HG02852 (cell line): ENCODE results near the gene DIRAS2.

Experiments
- ATAC-seq: cut with Tn5 transposase; IDR thresholded peaks from one replicate; pipeline ENCODE4 v1.9.1; 2021; ENCODE audit warnings: mild to moderate bottlenecking, moderate library complexity; ENCODE audit not compliant: unreplicated experiment

DIRAS2 gene

GRCh38 chr9:90613502-90613901 is 29.1 kb downstream of the DIRAS2 start:
- ATAC-seq, result no peak

DNA sequence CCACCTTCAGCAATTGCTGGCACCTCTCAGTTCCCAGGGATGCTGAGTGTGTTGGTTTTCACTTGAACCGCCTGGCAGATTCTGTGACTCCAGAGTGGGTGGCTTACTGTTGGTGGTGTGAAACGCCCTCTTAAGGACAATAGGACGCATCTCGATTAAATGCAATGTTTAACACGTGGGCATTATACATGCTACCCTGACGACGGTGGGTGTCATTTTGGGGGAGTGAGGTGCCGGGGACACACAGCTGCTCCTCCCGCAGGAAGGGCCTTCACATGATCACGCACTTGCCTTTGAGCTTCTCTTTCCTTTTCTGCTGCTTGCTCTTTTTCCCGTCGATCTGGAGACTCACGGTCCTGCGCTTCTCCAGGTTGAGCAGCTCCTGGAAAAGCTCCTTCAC is 29.7 kb downstream of the DIRAS2 start:
- ATAC-seq, result no peak

DNA sequence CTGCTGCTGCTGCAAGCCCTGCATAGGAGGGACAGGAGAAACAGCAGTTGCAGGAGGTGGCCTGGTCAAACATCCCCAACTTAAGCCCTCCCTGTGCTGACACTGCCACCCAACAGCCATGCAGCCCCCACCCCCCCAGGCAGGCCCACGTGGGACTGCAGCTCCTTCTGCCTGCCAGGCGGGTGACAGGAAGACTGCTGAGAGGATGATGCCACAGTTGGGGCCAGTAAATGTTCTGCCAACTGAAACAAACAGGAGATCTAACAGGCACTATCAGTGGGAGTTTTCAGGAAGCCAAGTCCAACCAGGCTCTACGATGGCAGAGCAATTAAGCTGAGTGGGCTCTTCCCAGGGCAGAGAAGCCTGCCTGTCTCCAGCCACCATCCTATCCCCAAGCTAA is 31.1 kb downstream of the DIRAS2 start:
- ATAC-seq, result no peak

DNA sequence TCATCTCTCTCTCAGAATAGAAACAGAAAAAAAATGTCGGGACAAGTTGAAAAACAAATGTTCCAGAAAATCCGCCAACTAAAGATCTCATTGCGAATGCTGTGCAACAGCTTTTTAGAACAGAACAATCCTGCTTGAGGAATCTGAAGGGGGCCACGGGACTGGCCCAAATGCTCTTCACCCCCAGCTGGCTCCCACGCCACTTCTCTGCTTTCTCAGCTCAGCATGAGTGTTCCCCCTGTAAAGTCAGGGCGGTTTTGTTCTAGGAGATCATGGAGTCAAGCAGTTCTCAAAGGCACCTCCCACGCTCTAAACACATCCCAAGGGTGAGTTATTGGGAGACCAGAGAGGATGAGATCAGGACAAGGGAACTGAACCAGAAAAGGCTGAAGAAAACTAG is 31.5 kb downstream of the DIRAS2 start:
- ATAC-seq, result no peak

GRCh38 chr9:90607701-90608516 is 34.7 kb downstream of the DIRAS2 start:
- ATAC-seq, result no peak

DNA sequence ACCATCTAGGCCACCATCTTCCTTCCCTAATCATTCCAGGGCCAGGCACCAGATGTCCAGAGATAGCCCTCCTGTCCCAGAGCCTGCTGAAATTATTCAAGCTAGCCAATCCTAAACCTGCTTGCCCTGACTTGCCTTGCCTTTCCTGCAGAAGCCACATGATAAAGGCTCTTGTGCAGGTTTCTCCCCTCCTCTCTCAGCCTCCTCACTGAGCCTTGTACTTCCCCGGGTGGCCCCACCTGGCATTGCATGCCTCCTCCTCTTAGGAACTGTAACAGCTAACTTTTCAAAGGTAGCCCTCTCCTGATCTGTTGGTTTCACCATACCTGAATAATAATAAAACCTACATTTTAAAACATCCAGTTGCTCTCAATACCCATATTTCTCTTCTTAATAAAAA is 42.6 kb downstream of the DIRAS2 start:
- ATAC-seq, result no peak

GRCh38 chr9:90598191-90598590 is 44.4 kb downstream of the DIRAS2 start:
- ATAC-seq, result no peak

- ATAC-seq, result no peak
Measured at GRCh38 chr9:90593646-90594045, 49.0 kb downstream of the DIRAS2 start.

DNA sequence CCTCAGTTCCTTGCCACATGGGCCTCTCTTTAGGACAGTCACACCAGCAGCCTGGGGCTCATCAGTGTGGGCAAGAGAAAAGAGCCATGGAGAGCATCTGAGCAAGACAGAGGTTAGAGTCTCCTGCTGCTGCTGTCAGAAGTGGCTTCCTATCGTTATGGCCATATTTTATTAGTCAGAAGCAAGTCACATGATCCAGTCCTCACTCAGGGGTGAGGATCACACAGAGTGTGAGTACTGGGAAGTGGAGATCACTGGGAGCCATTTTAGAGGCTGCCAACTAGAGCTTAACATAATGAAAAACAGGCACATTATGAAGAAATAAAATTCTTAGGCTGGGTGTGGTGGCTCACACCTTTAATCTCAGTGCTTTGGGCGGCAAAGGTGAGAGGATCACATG is 62.0 kb downstream of the DIRAS2 start:
- ATAC-seq, result no peak

DNA sequence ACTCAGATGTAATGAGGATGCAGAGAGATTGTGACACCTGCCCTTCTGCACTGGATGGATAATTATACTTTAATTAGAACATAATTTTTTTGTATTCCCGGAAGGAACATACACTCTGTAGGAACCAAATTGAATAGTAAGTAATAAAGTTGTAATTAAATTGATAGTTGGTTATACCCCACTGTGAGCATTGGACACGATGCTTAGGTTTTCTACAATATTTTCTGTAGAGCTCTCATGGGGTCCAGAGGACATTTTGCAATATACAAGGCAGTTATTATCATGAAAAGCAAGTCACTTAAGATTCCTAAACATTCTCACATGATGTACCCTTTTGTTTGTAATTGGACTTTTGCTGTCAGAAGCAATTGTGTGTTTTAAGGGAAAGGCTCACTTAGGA is 63.4 kb downstream of the DIRAS2 start:
- ATAC-seq, result no peak

DNA sequence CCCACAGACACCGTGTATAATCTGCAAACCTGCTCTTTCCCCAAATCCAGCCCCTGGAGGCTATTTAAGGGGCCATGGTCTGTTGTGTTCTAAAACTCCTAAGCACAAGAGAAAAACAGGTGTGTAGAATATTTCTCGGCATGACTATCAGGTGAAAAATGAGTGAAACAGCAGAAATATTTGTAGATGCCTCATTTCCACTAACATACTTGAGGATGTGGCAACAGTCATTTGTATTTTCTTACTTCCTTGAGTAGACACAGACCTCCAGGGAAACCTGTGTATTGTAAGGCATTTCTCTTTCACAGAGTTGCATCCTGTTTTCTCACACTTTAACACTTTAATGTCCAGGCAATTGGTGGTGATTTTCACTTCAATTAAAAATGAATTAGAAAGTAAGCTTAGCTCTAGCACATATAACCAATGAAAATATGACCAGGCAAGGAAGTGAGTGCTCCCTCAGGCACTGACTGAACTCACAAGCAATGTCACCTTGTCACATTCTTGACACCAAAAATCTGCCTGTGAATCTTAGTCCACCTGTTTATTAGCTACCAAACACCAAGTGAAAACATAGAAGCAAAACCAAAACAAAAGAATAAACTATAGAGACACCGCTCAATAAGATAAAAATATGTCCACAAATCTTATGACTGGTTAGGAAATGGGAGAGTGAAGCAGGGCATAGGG is 64.4 kb downstream of the DIRAS2 start:
- ATAC-seq, result no peak

GRCh38 chr9:90569511-90569910 is 73.1 kb downstream of the DIRAS2 start:
- no peak for ATAC-seq

DNA sequence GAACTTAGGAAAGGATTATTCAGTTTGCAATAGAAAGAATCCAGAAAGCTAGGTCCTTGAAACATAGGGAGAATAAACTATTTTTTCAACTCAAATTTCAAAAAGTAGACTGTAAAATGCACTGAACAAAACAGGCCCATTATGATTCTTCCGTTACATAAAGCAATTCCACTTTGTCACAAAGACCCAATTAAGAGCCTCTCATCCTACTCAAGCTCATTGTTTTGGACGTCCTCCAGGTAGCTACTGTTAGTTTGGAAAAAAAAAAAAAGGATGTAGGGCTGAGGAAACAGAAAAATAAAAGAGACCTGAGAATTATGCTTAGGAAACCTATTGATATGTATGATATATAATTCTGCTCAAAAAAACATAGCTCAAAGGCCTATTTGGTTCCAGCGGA is 74.0 kb downstream of the DIRAS2 start:
- ATAC-seq, result no peak

- ATAC-seq, result no peak
Measured at GRCh38 chr9:90562229-90562628, 80.4 kb downstream of the DIRAS2 start.
